ENCODE data around the gene ZNF675. TPM values are rescaled to one million over a fixed set of nuclear protein-coding genes. Genes with fewer than 3 reads are reported as not detected.

The ZNF675 gene
- total RNA-seq, 1 donor: 26.6 TPM

Other genes with a start within 250 kb of the ZNF675 start
- gene ZNF681, start 71.7 kb upstream of the ZNF675 start, total RNA-seq: 2.0 TPM
- gene ZNF726, start 227.7 kb upstream of the ZNF675 start, total RNA-seq: 2.9 TPM